HepG2 (cell line): ENCODE data around the gene CEP57L1. TPM values are rescaled to one million over a fixed set of nuclear protein-coding genes. Genes with fewer than 3 reads are reported as not detected.
A peak's percentile ranks its signal among the peaks of the same experiment; 100 is the strongest.
"Not testable (repeated sequence)": the region's sequence is repeated elsewhere in the genome, so short reads cannot be mapped to it uniquely, and the experiment has no call there.

ENCODE experiments used
- ATAC-seq: fragments of 200-7000 bp; cut with Tn5 transposase; 3 replicates; pipeline ENCODE4 v1.9.1; 2020; ENCODE audit warnings: mild to moderate bottlenecking, moderate library complexity
- BruUV-seq: library from RNA; stranded (reverse); fragments of 400-500 nt; replicated peaks from 2 replicates; lab custom pipeline; 2021; lab: Mats Ljungman, UMichigan
- CTCF ChIA-PET: fragments of 300-600 bp; formaldehyde crosslinking; extraction: SDS; loops from one replicate; lab custom pipeline; 2021; ENCODE audit warnings: low total read pairs, inconsistent platforms, low intra/inter-chr PET ratio; lab: Yijun Ruan, JAX
- POLR2A ChIA-PET: fragments of 350-600 bp; sonication (Branson Sonifier 250); formaldehyde crosslinking; loops from one replicate; lab custom pipeline; 2020; ENCODE audit warnings: antibody characterized with exemption, inconsistent platforms; lab: Yijun Ruan, JAX
- DNase-seq: peaks from one replicate; pipeline ENCODE4 v3.0.0-alpha.2; 2015; ENCODE audit warnings: low spot score
- FAIRE-seq: peaks from 3 replicates; lab custom pipeline; 2011; peaks lifted over from hg19 to GRCh38; lab: Jason Lieb, UNC
- H2AFZ ChIP-seq: one replicate; pipeline ENCODE4 v1.6.1; 2011; ENCODE audit warnings: low read length, inconsistent platforms
- H3K27ac ChIP-seq: fragments of 300-600 bp; 3 replicates; pipeline ENCODE4 v1.8.0; 2011; ENCODE audit warnings: mixed run types, mild to moderate bottlenecking, mixed read lengths, low read length, inconsistent platforms; ENCODE audit not compliant: insufficient read depth; ENCODE audit errors: extremely low read length
- H3K27me3 ChIP-seq, 2 experiments: fragments of 200-600 bp in 1 of 2; 2 replicates in 1 of 2; 3 replicates in 1 of 2; pipeline versions ENCODE4 v1.6.0 to v1.8.0; 2011; ENCODE audit warnings: low read length in 2 of 2, mild to moderate bottlenecking in 2 of 2, moderate library complexity in 2 of 2, inconsistent platforms in 1 of 2; ENCODE audit not compliant: insufficient read depth in 2 of 2, control insufficient read depth in 1 of 2
- H3K36me3 ChIP-seq, 2 experiments: fragments of 200-600 bp in 1 of 2; replicated peaks in 1 of 2; 2 replicates in 1 of 2; 3 replicates in 1 of 2; pipeline versions ENCODE4 v1.5.1 to v1.8.0; 2011; ENCODE audit warnings: low read length in 2 of 2, inconsistent platforms in 1 of 2; ENCODE audit not compliant: insufficient read depth in 2 of 2, control insufficient read depth in 1 of 2
- H3K4me1 ChIP-seq: 2 replicates; pipeline ENCODE4 v1.5.1; 2012; ENCODE audit warnings: low read length, inconsistent platforms; ENCODE audit not compliant: insufficient read depth
- H3K4me2 ChIP-seq: 2 replicates; pipeline ENCODE4 v1.6.0; 2011; ENCODE audit warnings: low read depth, low read length, inconsistent platforms
- H3K4me3 ChIP-seq, 3 experiments: fragments of 200-600 bp in 1 of 3; sonication (generic), shearing (Covaris generic) in 1 of 3; replicated peaks in 1 of 3; 2 replicates each; pipeline ENCODE4 v1.5.1; 2011 to 2016; ENCODE audit warnings: low read length in 3 of 3, inconsistent platforms in 2 of 3, low read depth in 2 of 3, mild to moderate bottlenecking in 2 of 3, control low read depth in 1 of 3, mixed read lengths in 1 of 3; ENCODE audit not compliant: insufficient read depth in 1 of 3
- H3K79me2 ChIP-seq: one replicate; pipeline ENCODE4 v1.6.1; 2011; ENCODE audit warnings: low read length, inconsistent platforms; ENCODE audit not compliant: insufficient read depth
- H3K9ac ChIP-seq: 2 replicates; pipeline ENCODE4 v1.6.0; 2011; ENCODE audit warnings: mild to moderate bottlenecking, low read depth, low read length, inconsistent platforms; ENCODE audit not compliant: insufficient read depth
- H3K9me3 ChIP-seq: 2 replicates; pipeline ENCODE4 v1.5.1; 2012; ENCODE audit warnings: mild to moderate bottlenecking, low read length
- H4K20me1 ChIP-seq: 2 replicates; pipeline ENCODE4 v1.6.0; 2011; ENCODE audit warnings: inconsistent platforms, mild to moderate bottlenecking, low read length, moderate library complexity; ENCODE audit not compliant: insufficient read depth
- ARID5B ChIP-seq: IDR thresholded peaks from 2 replicates; pipeline ENCODE4 v1.4.0; 2020; ENCODE audit warnings: mild to moderate bottlenecking, missing genetic modification reagents
- ELF3 ChIP-seq: IDR thresholded peaks from 2 replicates; pipeline ENCODE4 v1.6.1; 2016; ENCODE audit warnings: missing genetic modification reagents, missing compliant biosample characterization
- HNF4A ChIP-seq: sonication (generic); formaldehyde crosslinking; IDR thresholded peaks from 2 replicates; pipeline ENCODE4 v1.4.0; 2020; ENCODE audit warnings: missing genetic modification reagents
- HOMEZ ChIP-seq: IDR thresholded peaks from 2 replicates; pipeline ENCODE4 v1.6.1; 2016; ENCODE audit warnings: low read depth
- NCOR1 ChIP-seq: fragments of 200-600 bp; sonication (generic); IDR thresholded peaks from 2 replicates; pipeline ENCODE4 v1.7.0; 2017; ENCODE audit warnings: antibody characterized with exemption, low read length, borderline replicate concordance
- PAXIP1 ChIP-seq: sonication (generic); formaldehyde crosslinking; conservative IDR thresholded peaks from 2 replicates; pipeline ENCODE4 v1.4.0; 2020; ENCODE audit warnings: mild to moderate bottlenecking, missing genetic modification reagents, moderate library complexity
- WGBS: methylation state at CpG from one replicate; pipeline ENCODE4 v1.1.6; 2017; ENCODE audit warnings: low lambda C conversion rate; 5-methylcytosine and 5-hydroxymethylcytosine counted together
- in situ Hi-C: cut with HindIII; loops from 2 replicates; pipeline ENCODE4 v1.10.0; 2017; ENCODE audit warnings: low pct_unique_long_range_greater_than_20kb; ENCODE audit not compliant: extremely low pct_ligation_motif_present
- intact Hi-C: fragments of 100-400 bp; cut with micrococcal nuclease; formaldehyde crosslinking; loops from one replicate; pipeline ENCODE4 v1.10.0; 2022; ENCODE audit not compliant: unreplicated experiment
- polyA plus RNA-seq, 8 experiments: library from polyadenylated mRNA; depleted of rRNA in 3 of 8; stranded (reverse) in 7 of 8; unstranded in 1 of 8; fragments of >200 nt; fragmentation: Illumina TruSeq in 4 of 8; extraction: Trizol in 4 of 8; gene quantifications; 2 replicates each; pipeline versions ENCODE4 v1.2.1 to v1.2.3, GENCODE V29; 2011 to 2016; ENCODE audit warnings: low read depth in 4 of 8, missing spikeins in 1 of 8, mixed read lengths in 1 of 8; ENCODE audit not compliant: insufficient read depth in 1 of 8
- total RNA-seq, 5 experiments: library from RNA; depleted of rRNA; stranded (reverse); fragments of >200 nt; fragmentation: Illumina TruSeq; extraction: Trizol; gene quantifications; 2 replicates each; pipeline ENCODE4 v1.2.3, GENCODE V29; 2016; ENCODE audit warnings: low read depth in 1 of 5

CEP57L1 gene
- total and polyA plus RNA-seq, 2 of the 13 experiments (the other 11 are each of a cell fraction or from before 2014, with no cell fraction given): 7.7 to 15.5 TPM

- H3K79me2 ChIP-seq, H3K4me2 ChIP-seq, H3K27ac ChIP-seq, H3K4me1 ChIP-seq, intact Hi-C loops, POLR2A ChIA-PET, H3K27me3 ChIP-seq, DNase-seq, H3K4me3 ChIP-seq, in situ Hi-C loops, CTCF ChIA-PET, FAIRE-seq, BruUV-seq, ATAC-seq, H3K9ac ChIP-seq, H3K36me3 ChIP-seq, H4K20me1 ChIP-seq, H2AFZ ChIP-seq, H3K9me3 ChIP-seq: not testable (repeated sequence)
- WGBS: 80% methylated on average over 3 of the region's 3 CpGs
These were observed 17.4 kb downstream of the CEP57L1 start for GRCh38 chr6:109112663-109113062.

GRCh38 chr6:109117346-109118035 lies 22.2 kb downstream of the CEP57L1 start:
- peak; percentile 40 for FAIRE-seq
- Histone ChIP-seq H3K9me3 (no peaks in the 10 kb centered on the region), H3K27ac (no peak overlapping the region), H3K9ac (no peak overlapping the region), H3K4me3 (no peak overlapping the region), H2AFZ (peak overlapping the region; percentile 32), H3K79me2 (no peaks in the 10 kb centered on the region), H3K27me3 (no peaks in the 10 kb centered on the region), H3K4me2 (peak overlapping the region; percentile 53), H3K36me3 (no peaks in the 10 kb centered on the region), H4K20me1 (no peaks in the 10 kb centered on the region), H3K4me1 (peaks cover 46% of the 10 kb centered on the region)
- no TSS peak for BruUV-seq
- 80% methylated on average over 5 of the region's 5 CpGs for WGBS
- intact Hi-C loops: no loop called here
- DNase-seq: peak; percentile 10
- no peak; the same call in 2 of the 3 replicates for ATAC-seq
- in situ Hi-C loops: no loop called here
- TF ChIP-seq HNF4A (CRISPR knock-in tag) (peak; percentile 63), ELF3 (no peak), PAXIP1 (CRISPR knock-in tag) (0 out of 2 replicates have a peak, but pooled peaks have one; percentile 13), ARID5B (CRISPR knock-in tag) (0 out of 2 replicates have a peak, but pooled peaks have one; percentile 32), HOMEZ (CRISPR knock-in tag) (0 out of 2 replicates have a peak, but pooled peaks have one; percentile 22), NCOR1 (0 out of 2 replicates have a peak, but pooled peaks have one; percentile 23)
- ChIA-PET POLR2A (no interaction called here), CTCF (no interaction called here)
